ENCODE measurements around the gene SPON1.
"Not testable (repeated sequence)": the region's sequence is repeated elsewhere in the genome, so short reads cannot be mapped to it uniquely, and the experiment has no call there.

SPON1 gene

DNA sequence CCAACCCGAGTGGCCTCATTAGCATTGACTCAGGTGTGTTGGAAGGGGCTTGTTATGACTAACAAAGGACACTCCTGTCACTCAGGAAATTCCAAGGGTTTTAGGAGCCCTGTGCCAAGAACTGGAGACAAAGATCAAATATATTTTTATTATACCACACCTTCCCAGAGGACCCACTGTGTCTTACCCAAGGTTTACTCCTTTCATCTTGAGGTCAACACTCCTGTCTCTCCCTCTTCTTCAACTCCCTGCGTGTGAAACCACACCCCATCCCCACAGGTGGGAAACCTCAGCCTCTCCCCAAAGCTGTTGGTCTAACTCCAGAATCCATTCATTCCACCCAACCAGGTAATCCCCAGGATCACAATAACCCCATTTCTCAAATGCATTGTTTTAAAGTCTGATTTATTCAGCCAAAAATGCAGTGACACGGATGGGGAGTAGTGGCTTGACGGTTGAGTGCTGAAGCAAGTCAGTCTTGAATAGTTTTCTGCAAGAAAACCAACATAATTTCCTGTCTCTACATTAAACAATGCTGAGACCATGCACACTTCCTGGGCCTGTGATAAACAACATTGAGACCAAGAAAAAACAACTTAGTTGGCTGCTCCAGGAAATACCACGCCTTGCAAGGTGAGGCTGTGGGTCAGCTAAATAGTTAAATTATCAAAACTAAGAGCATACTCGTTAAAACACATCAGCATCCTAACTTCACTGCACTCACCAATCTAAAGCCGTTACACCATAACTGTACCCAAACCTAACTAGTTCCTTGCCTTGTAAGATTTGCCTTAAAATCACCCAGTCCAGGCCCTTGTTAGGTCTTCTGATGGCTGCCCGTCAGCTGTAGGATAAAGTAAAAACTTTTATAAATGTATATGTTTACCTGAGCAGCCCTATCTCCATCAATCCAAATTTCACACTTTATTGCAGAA lies 38.5 kb upstream of the SPON1 start:
- Histone ChIP-seq H3K36me3 (replicated peaks) (no peaks in the 10 kb centered on the region), H3K27me3 (replicated peaks) (no peaks in the 10 kb centered on the region), H3K4me3 (ENCODE audit: low read depth, low read length) (no peak overlapping the region), H3K27ac (no peak overlapping the region)
- in situ Hi-C loops (cut with HindIII; ENCODE audit: low pct_ligation_motif_present, low sequenced_read_pairs) = no loop called here
- DNase-seq = no peak
- TF ChIP-seq, protein P1, sequence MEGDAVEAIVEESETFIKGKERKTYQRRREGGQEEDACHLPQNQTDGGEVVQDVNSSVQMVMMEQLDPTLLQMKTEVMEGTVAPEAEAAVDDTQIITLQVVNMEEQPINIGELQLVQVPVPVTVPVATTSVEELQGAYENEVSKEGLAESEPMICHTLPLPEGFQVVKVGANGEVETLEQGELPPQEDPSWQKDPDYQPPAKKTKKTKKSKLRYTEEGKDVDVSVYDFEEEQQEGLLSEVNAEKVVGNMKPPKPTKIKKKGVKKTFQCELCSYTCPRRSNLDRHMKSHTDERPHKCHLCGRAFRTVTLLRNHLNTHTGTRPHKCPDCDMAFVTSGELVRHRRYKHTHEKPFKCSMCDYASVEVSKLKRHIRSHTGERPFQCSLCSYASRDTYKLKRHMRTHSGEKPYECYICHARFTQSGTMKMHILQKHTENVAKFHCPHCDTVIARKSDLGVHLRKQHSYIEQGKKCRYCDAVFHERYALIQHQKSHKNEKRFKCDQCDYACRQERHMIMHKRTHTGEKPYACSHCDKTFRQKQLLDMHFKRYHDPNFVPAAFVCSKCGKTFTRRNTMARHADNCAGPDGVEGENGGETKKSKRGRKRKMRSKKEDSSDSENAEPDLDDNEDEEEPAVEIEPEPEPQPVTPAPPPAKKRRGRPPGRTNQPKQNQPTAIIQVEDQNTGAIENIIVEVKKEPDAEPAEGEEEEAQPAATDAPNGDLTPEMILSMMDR (IDR thresholded peaks at IDR 0.05; ENCODE audit: low read depth, low read length, missing control alignments) = no peak

DNA sequence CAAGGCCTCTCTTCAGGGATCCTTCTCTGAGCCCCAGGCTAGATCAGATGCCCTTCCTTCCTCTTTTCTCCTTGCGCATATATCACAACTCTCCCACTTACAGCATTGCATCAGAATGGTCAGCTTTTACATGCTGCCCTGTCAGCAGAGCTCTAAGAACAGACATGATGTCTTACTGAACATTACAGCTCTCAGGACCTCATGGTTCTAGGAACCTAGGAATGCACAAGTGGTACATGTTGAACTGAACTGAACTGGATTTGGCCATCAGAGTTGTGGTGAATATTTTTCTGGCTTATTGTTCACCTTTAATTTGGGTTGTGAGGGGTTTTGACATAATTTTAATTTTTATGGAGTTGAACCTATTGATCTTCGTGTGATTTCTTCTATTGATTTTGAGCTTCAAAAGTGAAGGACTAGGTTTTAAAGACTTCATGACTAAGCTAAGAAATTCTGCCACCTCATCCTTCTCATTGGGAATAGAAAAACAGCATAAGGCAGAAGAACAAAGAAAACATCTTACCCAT lies 37.7 kb upstream of the SPON1 start:
- Histone ChIP-seq H3K4me3 (ENCODE audit: low read depth, low read length) (no peak overlapping the region), H3K27me3 (replicated peaks) (no peaks in the 10 kb centered on the region), H3K27ac (no peak overlapping the region), H3K36me3 (replicated peaks) (no peaks in the 10 kb centered on the region)
- TF ChIP-seq, protein P1 (IDR thresholded peaks at IDR 0.05; ENCODE audit: low read depth, low read length, missing control alignments) = no peak
- no peak for DNase-seq
- in situ Hi-C loops (cut with HindIII; ENCODE audit: low pct_ligation_motif_present, low sequenced_read_pairs) = no loop called here

DNA sequence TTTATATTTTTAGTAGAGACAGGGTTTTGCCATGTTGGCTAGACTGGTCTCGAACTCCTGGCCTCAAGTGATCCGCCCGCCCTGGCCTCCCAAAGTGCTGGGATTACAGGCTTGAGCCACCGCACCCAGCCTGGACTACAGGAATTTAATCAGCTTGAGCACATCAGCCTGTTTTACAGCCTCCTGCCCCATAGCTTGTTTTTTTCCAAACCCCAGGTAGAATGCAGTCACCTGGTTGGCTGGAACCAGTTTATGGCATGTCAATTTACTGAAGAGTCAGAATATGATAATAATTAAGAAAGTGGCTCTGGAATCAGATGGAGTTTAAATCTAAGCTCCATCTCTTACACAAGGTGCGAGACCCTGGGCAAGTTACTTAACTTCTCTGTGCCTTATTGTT lies 36.2 kb upstream of the SPON1 start:
- H3K4me3 ChIP-seq (ENCODE audit: low read depth, low read length); DNase-seq; H3K36me3 ChIP-seq (replicated peaks); H3K27ac ChIP-seq; H3K27me3 ChIP-seq (replicated peaks); in situ Hi-C loops (cut with HindIII; ENCODE audit: low pct_ligation_motif_present, low sequenced_read_pairs): not testable (repeated sequence)

- DNase-seq = no peak
- H3K27ac ChIP-seq = no peak overlapping the region
- H3K36me3 ChIP-seq (replicated peaks) = no peaks in the 10 kb centered on the region
- H3K27me3 ChIP-seq (replicated peaks) = no peaks in the 10 kb centered on the region
- in situ Hi-C loops (cut with HindIII; ENCODE audit: low pct_ligation_motif_present, low sequenced_read_pairs) = no loop called here
- TF ChIP-seq, protein P1 (IDR thresholded peaks at IDR 0.05; ENCODE audit: low read depth, low read length, missing control alignments) = no peak
- H3K4me3 ChIP-seq (ENCODE audit: low read depth, low read length) = no peak overlapping the region
Measured at GRCh38 chr11:13926981-13927380, 35.5 kb upstream of the SPON1 start.

GRCh38 chr11:13927481-13927880 lies 35.0 kb upstream of the SPON1 start:
- DNase-seq = no peak
- H3K27ac ChIP-seq = no peak overlapping the region
- no peaks in the 10 kb centered on the region for H3K36me3 ChIP-seq (replicated peaks)
- H3K4me3 ChIP-seq (ENCODE audit: low read depth, low read length) = no peak overlapping the region
- no peaks in the 10 kb centered on the region for H3K27me3 ChIP-seq (replicated peaks)
- TF ChIP-seq, protein P1 (IDR thresholded peaks at IDR 0.05; ENCODE audit: low read depth, low read length, missing control alignments) = no peak
- in situ Hi-C loops (cut with HindIII; ENCODE audit: low pct_ligation_motif_present, low sequenced_read_pairs) = no loop called here

GRCh38 chr11:13928566-13929251 lies 33.8 kb upstream of the SPON1 start:
- in situ Hi-C loops (cut with HindIII; ENCODE audit: low pct_ligation_motif_present, low sequenced_read_pairs) = no loop called here
- TF ChIP-seq, protein P1 (IDR thresholded peaks at IDR 0.05; ENCODE audit: low read depth, low read length, missing control alignments) = no peak
- H3K36me3 ChIP-seq (replicated peaks) = no peaks in the 10 kb centered on the region
- no peak overlapping the region for H3K4me3 ChIP-seq (ENCODE audit: low read depth, low read length)
- peak overlapping the region; percentile 45 for H3K27ac ChIP-seq
- peak; percentile 78 for DNase-seq
- no peaks in the 10 kb centered on the region for H3K27me3 ChIP-seq (replicated peaks)
